Occipital lobe (tissue), 2 donors: ENCODE data around the gene OAT. TPM values are rescaled to one million over a fixed set of nuclear protein-coding genes. Genes with fewer than 3 reads are reported as not detected.
A peak's percentile ranks its signal among the peaks of the same experiment; 100 is the strongest.
"Not testable (repeated sequence)": the region's sequence is repeated elsewhere in the genome, so short reads cannot be mapped to it uniquely, and the experiment has no call there.

Experiments used
- DNase-seq: peaks from one replicate; lab custom pipeline; 2025; lab: John Stamatoyannopoulos, UW
- total RNA-seq: library from RNA; depleted of rRNA; stranded (reverse); fragments of >200 nt; gene quantifications from one replicate; pipeline ENCODE4 v1.2.3, GENCODE V29; 2014

The OAT gene
- total RNA-seq, 1 donor from 2014 or later = 143 TPM

GRCh38 chr10:124447751-124448466 is 29.2 kb upstream of the OAT start:
- DNase-seq = no peak

DNA sequence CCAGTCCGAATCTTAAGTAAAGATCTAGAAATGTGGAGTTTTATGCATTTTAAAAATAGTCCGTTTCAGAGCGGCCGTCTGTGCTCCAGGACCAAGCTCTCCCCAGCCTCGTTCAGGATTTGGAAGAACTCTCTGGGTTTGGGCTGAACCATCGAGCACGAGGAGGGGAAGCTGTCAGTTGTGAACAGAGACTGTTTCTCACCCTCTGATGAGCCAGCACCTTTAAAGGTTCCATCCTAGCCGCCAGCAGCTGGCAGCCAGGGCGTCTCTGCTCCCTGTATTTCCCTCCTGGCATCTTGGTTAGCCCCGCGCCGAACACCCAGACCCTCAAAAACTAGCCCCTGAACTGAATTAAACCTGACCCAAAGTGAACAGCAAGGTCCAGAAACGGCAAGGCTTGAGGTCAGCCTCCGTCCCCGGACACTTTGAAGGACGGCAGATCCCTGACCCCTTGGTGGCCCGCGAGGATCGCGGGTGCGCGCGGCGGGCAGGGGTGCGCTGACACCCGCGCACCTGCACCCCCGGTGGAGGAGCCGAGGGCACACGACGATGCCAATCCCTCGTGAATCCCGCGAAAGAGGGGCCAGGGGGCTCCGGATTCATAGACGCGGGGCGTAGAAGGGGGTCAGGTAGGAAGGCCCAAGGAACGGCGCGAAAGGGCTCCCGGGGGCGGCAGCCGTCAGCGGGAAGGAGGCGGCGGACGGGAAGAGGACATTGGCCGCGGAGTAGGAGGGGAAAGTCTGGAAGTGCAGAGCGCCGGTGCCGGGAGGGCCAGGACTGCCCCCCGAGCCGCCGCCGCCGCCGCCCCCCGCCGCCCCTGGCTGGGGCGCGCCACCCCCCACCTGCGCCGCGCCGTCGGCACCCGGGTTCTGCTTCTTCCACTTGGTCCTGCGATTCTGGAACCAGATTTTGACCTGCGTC is 28.4 kb upstream of the OAT start:
- DNase-seq = no peak

GRCh38 chr10:124441694-124442093 is 23.0 kb upstream of the OAT start:
- DNase-seq = not testable (repeated sequence)

DNA sequence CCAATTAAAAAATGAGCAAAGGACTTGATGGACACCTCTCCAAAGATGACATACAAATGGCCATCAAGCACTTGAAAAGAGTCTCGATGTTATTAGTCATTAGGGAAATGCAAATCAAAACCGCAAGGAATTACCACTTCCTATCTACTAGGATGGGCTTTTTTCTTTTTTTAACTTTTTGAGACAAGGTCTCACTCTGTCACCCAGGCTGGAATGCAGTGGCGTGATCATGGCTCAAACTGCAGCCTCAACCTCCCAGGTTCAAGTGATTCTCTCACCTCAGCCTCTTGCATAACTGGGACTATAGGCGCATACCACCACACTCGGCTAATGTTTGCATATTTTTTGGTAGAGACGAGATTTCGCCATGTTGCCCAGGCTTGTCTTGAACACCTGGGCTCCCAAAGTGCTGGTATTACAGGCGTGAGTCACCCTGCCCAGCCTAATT is 17.5 kb upstream of the OAT start:
- DNase-seq = no peak

DNA sequence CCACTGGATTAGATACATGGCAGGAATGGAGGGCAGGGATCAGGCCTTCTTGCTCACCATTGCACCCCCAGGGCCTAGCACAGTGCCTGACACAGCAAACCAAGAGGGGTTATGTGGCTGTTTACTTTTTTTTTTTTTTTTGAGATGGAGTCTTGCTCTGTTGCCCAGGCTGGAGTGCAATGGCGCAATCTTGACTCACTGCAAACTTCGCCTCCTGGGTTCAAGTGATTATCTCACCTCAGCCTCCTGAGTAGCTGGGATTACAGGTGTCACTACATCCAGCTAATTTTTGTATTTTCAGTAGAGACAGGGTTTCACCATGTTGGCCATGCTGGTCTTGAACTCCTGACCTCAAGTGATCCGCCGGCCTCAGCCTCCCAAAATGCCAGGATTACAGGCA is 17.0 kb upstream of the OAT start:
- not testable (repeated sequence) for DNase-seq

DNA sequence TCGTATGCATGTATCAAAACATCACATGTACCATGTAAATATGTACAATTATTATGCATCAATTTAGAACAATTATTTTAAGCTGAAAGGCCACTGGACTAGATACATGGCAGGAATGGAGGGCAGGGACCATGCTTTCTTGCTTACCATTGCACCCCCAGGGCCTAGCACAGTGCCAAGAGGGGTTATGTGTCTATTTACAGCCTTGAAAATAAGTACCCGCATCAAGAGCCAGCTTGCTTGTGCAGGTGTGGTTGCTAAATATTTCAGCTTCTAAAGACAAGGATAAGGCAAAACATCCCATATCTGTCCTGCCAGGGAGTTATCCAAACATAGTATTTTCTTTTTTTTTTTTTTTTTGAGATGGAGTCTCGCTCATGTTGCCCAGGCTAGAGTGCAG is 14.7 kb upstream of the OAT start:
- no peak for DNase-seq

GRCh38 chr10:124430077-124430476 is 11.4 kb upstream of the OAT start:
- no peak for DNase-seq

DNA sequence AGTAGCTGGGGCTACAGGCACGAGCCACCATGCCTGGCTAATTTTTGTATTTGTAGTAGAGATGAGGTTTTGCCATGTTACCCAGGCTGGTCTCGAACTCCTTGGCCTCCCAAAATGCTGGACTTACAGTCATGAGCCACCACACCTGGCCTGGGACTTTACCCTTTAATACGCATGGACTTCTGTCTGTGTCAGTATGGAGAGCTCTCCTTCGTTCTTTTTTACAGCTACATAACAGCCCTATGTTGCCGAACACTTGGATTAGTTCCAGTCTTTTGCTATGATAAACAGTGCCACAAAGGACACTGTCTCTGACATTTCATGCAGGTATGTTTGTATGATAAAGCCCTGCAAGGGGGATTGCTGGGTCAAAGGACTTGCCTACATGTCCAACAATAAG is 10.9 kb upstream of the OAT start:
- DNase-seq = no peak

DNA sequence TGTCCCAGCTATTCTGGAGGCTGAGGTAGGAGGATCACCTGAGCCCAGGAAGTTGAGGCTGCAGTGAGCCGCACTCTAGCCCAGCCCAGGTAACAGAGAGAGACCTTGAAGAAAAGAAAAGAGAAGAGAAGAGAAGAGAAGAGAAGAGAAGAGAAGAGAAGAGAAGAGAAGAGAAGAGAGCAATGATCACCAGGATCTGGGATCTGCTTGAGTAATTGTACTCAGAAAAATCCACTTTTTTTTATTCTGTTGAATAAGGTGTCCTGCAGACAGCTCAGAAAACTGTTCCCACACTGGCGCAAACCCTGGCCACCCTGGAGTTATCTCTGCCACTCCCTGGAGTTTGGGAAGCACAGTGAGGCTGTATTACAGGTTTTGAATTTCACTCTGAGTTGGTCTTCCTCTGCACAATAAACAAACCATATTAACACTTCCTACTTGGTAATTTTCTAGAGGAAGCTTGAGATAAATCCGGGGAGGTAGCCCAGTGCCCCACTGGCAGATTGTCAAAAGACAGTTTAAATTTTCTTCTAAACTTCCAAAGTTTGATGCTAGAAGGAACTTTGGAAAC is 9.6 kb upstream of the OAT start:
- no peak for DNase-seq

DNA sequence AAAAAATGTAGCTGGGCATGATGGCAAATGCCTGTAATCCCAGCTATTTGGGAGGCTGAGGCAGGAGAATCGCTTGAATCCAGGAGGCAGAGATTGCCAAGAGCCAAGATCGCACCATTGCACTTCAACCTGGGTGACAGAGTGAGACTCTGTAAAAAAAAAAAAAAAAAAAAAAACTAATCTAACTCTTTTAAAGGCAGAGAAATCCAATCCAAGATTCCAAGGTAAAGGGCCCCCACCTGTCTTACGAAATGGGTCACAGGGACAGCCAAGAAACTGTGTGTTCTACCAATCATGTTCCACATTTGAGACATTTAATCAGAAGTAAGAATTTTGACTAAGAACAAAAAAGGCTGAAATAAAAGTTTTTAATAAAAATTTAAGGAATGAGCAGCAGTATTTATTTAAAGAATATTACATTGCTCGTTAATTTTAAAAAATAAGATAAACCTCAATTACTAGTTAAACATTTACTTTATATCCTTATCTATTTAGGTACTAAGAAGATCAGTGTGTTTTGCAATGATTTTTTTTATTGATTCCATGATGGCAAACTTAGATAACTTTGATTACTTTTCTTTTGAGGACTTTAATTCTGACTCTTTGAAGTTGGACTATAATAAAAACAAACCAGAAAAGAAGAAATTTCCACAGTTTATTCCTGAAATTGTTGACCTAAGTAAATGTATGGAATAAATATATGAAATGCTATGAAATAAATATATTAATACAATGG is 6.7 kb upstream of the OAT start:
- no peak for DNase-seq

DNA sequence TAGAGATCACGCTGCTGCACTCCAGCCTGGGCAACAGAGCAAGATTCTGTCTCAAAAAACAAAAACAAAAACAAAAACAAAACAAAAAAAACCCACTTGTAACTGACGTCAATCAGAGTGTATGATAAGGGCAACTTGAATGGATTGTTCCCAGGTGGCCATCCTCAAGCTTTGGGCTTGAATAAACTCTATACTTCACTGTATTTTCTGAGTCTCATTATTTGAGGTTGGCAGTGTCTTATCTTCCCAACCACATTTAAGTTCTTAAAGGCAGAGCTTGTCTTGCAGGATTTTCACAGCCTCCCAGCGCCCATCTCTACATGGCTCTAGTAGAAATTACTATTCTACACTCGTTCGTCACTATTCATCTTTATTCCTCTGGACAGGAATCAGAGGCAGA is 5.1 kb upstream of the OAT start:
- no peak for DNase-seq

GRCh38 chr10:124422742-124423141 is 4.0 kb upstream of the OAT start:
- no peak for DNase-seq

DNA sequence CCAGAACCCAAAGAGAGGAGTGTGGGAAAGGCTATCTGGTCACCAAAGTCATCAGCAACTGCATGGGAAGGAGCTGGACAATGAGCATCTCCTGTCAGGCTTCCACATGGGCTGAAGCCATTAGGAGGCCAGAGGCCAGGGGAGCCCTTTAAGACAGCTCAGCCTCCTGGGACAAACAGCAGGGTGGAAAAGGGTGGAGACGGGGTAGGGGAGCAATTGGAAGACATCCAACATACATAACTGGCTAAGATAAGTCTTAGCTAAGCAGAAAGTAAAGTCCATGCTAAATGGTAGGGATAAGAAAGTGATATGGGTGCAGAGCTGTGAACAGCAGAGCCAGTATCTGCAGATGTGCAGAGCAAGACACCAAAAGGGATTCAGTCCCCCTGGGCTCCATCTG is 1.5 kb upstream of the OAT start:
- DNase-seq = no peak

DNA sequence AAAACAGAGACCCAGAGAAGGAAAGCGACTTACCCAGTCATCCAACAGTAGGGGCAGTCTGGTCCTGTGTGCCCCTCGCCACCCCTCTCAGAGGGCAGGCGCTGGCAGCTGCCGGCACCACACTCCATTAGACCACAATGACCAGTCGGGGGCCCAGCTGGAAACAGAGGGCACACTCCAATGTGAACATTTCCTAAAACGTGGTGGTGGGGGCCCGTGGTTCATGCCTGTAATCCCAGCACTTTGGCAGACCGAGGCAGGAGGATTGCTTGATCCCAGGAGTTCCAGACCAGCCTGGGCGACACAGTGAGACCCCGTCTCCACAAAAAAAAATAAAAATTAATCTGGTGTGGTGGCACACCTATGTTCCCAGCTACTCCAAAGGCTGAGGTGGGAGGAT is 912 bp upstream of the OAT start:
- no peak for DNase-seq

- peak; percentile 61 for DNase-seq
These were observed 613 bp downstream of the OAT start for GRCh38 chr10:124417895-124418725.

GRCh38 chr10:124416733-124417132 is 2.0 kb downstream of the OAT start:
- DNase-seq = no peak

DNA sequence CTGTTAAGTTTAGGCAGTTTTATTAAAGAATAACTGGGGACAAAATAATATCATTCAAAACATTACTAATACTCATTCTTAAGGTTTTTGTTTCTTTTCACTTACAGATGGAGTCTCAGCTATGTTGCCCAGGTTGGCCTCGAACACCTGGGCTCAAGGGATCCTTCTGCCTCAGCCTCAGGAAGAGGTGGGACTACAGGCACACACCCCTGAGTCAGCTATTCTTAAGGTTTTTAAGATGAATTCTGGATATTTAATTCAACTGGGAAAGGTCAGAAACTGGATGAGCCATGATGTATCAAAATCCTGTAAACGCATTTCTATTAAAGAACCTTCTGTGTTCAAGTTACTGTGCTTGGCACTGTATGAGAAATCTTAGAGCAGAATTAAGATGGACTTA is 3.5 kb downstream of the OAT start:
- DNase-seq = no peak

DNA sequence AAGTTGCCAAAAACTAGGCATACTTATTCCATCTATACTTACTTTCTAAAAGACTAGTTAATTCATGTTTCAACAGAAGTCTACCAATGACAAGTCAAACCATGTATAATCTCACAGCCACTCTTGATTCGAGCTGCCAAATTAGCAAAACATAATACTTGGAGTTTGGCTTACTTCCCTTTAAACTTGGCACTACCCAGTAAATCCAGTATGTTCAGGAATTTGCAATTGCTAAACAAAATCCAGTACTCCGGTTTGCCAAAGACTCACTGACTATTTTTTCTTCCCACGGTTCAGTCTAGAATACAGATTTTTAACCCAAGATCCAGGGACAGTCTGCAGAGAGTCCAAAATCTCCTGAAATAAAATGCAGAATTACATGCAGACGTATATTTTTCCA is 4.6 kb downstream of the OAT start:
- no peak for DNase-seq

DNA sequence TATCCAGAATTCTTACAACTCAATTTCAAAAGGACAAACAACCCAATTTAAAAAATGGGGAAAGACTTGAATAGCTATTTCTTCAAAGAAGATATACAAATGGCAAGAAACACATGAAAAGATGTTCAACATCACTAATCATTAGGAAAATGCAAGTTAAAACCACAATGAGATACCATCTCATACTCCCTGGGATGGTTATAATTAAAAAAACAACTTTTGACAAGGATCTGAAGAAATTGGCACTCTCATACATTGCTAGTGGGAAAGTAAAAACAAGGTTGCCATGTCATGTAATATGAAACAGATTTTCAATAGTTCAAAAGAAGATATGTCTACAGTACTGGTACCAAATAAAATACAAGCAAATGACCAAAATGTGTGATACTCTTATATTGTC is 9.0 kb downstream of the OAT start:
- DNase-seq = no peak

DNA sequence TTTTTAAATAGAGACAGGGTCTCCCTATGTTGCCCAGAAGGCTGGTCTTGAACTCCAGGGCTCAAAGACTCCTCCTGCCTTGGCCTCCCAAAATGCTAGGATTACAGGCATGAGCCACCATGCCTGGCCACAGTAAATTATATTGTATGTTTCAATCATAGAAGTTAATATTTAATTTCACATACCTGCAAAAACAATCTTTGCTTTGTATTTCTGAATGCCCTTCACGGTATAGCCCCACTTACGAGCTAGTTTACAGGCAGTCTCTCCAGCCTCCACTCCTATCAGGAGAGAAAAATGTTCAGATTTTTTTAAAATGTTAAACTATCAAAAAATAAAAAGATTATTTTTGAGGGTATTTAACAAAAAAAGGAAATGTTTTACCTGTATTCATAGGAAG is 10.4 kb downstream of the OAT start:
- DNase-seq = no peak

DNA sequence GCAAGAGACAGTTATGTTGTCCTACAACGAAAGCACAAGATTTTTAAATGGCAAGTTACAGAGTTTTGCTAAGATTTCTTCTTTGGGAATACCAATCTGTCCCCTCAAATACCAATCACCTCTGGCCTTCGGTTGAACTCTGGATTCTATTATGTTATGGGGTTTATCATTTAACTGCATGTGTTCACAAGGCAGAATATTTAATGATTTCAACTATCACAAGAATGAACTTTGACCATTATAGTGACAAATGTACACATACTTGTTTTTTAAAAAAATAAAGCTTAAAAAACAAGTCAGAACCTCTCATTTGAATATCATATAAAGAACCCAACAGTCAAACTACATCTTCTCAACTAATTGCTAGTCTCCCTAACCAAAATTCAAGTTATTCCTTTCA is 11.3 kb downstream of the OAT start:
- no peak for DNase-seq
